ENCODE measurements around the gene RNF8.
A peak's percentile ranks its signal among the peaks of the same experiment; 100 is the strongest.
"Not testable (repeated sequence)": the region's sequence is repeated elsewhere in the genome, so short reads cannot be mapped to it uniquely, and the experiment has no call there.

Gene RNF8

GRCh38 chr6:37401658-37402057 lies 47.9 kb downstream of the RNF8 start:
- not testable (repeated sequence) for DNase-seq

GRCh38 chr6:37406726-37407341 lies 53.1 kb downstream of the RNF8 start:
- DNase-seq, result no peak

- no peak for DNase-seq
These were observed 54.2 kb downstream of the RNF8 start for GRCh38 chr6:37407948-37408347.

GRCh38 chr6:37409501-37409900 lies 55.7 kb downstream of the RNF8 start:
- no peak for DNase-seq

- no peak for DNase-seq
These were observed 63.6 kb downstream of the RNF8 start for GRCh38 chr6:37417393-37417792.

- no peak for DNase-seq
These were observed 64.9 kb downstream of the RNF8 start for GRCh38 chr6:37418722-37419121.

- no peak for DNase-seq
These were observed 72.5 kb downstream of the RNF8 start for GRCh38 chr6:37426058-37426944.

GRCh38 chr6:37426945-37427510 lies 73.2 kb downstream of the RNF8 start:
- DNase-seq, result no peak

GRCh38 chr6:37429352-37429750 lies 75.6 kb downstream of the RNF8 start:
- DNase-seq, result no peak

- no peak for DNase-seq
These were observed 78.8 kb downstream of the RNF8 start for GRCh38 chr6:37432590-37432915.

- peak; percentile 72 for DNase-seq
These were observed 79.3 kb downstream of the RNF8 start, which contains the start of gene CMTR1 for GRCh38 chr6:37432916-37433656. Gene CMTR1, plus strand, starts transcription at chr6:37433221. Its CDS starts 2,409 bp downstream, at chr6:37435630.

- no peak for DNase-seq
These were observed 80.0 kb downstream of the RNF8 start for GRCh38 chr6:37433657-37434271.

- DNase-seq, result no peak
These were observed 81.6 kb downstream of the RNF8 start for GRCh38 chr6:37435373-37435772.

- DNase-seq, result no peak
These were observed 82.0 kb downstream of the RNF8 start for GRCh38 chr6:37435816-37436215.

- DNase-seq, result no peak
These were observed 85.1 kb downstream of the RNF8 start for GRCh38 chr6:37438930-37439329.

- DNase-seq, result no peak
These were observed 87.9 kb downstream of the RNF8 start for GRCh38 chr6:37441651-37442050.

- DNase-seq, result no peak
These were observed 88.8 kb downstream of the RNF8 start for GRCh38 chr6:37442416-37443215.

GRCh38 chr6:37443216-37443542 lies 89.4 kb downstream of the RNF8 start:
- DNase-seq, result not testable (repeated sequence)
